GM12892 (cell line): ENCODE results near the gene SNRPD2.

Source experiments
- POLR2A ChIP-seq: IDR thresholded peaks from 2 replicates; pipeline ENCODE4 v1.6.1; 2011; ENCODE audit warnings: low read depth, low read length, control low read depth
- POLR2AphosphoS5 ChIP-seq: IDR thresholded peaks from 2 replicates; pipeline ENCODE4 v1.6.1; 2011; ENCODE audit warnings: low read depth, low read length, control low read depth

DNA sequence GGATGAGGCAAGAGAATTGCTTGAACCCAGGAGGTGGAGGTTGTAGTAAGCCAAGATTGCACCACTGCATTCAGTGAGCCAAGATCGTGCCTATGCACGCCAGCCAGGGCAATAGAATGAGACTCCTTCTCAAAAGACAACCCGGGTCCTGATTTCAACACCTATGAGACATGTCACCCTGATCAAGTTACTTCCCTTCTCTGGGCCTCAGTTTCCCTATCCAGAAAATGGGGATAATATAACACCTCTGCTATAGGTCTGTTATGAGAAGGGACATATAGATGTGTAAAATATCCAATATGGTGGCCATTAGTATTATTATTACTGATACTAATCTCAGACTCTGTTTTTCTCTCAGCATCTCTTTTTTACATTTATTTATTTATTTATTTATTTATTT lies 36.7 kb downstream of the SNRPD2 start:
- TF ChIP-seq POLR2A (no peak), POLR2AphosphoS5 (no peak)
